ENCODE results near the gene HBZ. TPM values are rescaled to one million over a fixed set of nuclear protein-coding genes. Genes with fewer than 3 reads are reported as not detected.
"Not testable (repeated sequence)": the region's sequence is repeated elsewhere in the genome, so short reads cannot be mapped to it uniquely, and the experiment has no call there.

Gene HBZ
- total RNA-seq, 1 donor from 2014 or later, result not detected

GRCh38 chr16:154217-155030 lies 2.0 kb downstream of the HBZ start:
- no peak overlapping the region for H3K27ac ChIP-seq
- no peaks in the 10 kb centered on the region for H3K36me3 ChIP-seq
- no peak for DNase-seq (ENCODE audit: extremely low spot score in 2 of 2)
- peak overlapping the region; percentile 48 to 69 for H3K4me3 ChIP-seq
- TF ChIP-seq POLR2AphosphoS5 (IDR thresholded peaks at IDR 0.05; ENCODE audit: insufficient read depth in 1 of 2, low read depth in 1 of 2) (peak in 1 of 2 donors; percentile 26), POLR2A (IDR thresholded peaks at IDR 0.05) (no peak)
- TF ChIP-seq, protein P1, sequence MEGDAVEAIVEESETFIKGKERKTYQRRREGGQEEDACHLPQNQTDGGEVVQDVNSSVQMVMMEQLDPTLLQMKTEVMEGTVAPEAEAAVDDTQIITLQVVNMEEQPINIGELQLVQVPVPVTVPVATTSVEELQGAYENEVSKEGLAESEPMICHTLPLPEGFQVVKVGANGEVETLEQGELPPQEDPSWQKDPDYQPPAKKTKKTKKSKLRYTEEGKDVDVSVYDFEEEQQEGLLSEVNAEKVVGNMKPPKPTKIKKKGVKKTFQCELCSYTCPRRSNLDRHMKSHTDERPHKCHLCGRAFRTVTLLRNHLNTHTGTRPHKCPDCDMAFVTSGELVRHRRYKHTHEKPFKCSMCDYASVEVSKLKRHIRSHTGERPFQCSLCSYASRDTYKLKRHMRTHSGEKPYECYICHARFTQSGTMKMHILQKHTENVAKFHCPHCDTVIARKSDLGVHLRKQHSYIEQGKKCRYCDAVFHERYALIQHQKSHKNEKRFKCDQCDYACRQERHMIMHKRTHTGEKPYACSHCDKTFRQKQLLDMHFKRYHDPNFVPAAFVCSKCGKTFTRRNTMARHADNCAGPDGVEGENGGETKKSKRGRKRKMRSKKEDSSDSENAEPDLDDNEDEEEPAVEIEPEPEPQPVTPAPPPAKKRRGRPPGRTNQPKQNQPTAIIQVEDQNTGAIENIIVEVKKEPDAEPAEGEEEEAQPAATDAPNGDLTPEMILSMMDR (IDR thresholded peaks at IDR 0.05), result no peak
- peaks cover 9% of the 10 kb centered on the region for H3K4me1 ChIP-seq
- intact Hi-C loops (cut with DNase I), result no loop called here
- H3K27me3 ChIP-seq, result no peaks in the 10 kb centered on the region
- H3K9me3 ChIP-seq, result no peaks in the 10 kb centered on the region

DNA sequence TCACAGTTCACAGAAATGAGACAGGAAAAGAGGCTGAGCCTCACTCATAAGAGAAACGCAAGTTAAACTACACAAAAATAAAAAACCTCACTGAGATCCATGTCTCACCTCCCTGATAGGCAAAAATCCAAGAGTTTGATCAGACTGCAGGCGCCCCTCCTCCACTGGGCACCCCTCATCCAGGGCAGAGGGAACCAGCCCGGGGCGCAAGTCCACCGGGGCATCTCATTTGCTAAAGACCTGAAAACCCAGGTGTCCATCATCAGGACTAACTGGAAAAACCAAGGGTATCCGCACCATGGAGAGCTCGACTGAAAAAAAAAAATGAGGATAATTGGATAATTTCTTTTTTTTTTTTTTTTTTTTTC lies 2.6 kb downstream of the HBZ start:
- TF ChIP-seq, protein P1 (IDR thresholded peaks at IDR 0.05), result no peak
- no peak for TF ChIP-seq POLR2AphosphoS5 (IDR thresholded peaks at IDR 0.05; ENCODE audit: insufficient read depth in 1 of 2, low read depth in 1 of 2)
- TF ChIP-seq POLR2A (IDR thresholded peaks at IDR 0.05), result no peak
- H3K27ac ChIP-seq, result no peak overlapping the region
- H3K4me3 ChIP-seq, result no peak overlapping the region
- peaks cover 9% of the 10 kb centered on the region for H3K4me1 ChIP-seq
- no peaks in the 10 kb centered on the region for H3K9me3 ChIP-seq
- intact Hi-C loops (cut with DNase I), result no loop called here
- DNase-seq (ENCODE audit: extremely low spot score in 2 of 2), result no peak
- no peaks in the 10 kb centered on the region for H3K36me3 ChIP-seq
- H3K27me3 ChIP-seq, result no peaks in the 10 kb centered on the region

DNA sequence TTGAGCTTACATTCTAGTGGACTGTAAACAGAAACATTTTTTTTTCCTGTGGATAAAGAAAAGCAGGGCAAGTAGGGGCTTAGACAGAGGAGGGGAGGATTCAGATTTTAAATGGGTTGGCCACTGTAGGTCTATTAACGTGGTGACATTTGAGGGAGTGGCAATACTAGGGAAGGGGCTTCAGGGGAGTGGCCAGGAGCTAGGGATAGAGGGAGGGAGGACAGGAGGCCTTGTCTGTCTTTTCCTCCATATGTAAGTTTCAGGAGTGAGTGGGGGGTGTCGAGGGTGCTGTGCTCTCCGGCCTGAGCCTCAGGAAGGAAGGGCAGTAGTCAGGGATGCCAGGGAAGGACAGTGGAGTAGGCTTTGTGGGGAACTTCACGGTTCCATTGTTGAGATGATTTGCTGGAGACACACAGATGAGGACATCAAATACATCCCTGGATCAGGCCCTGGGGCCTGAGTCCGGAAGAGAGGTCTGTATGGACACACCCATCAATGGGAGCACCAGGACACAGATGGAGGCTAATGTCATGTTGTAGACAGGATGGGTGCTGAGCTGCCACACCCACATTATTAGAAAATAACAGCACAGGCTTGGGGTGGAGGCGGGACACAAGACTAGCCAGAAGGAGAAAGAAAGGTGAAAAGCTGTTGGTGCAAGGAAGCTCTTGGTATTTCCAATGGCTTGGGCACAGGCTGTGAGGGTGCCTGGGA lies 6.8 kb downstream of the HBZ start:
- intact Hi-C loops (cut with DNase I), result no loop called here
- Histone ChIP-seq H3K36me3 (no peaks in the 10 kb centered on the region), H3K4me3 (no peak overlapping the region), H3K4me1 (peaks cover 7% of the 10 kb centered on the region), H3K27ac (no peak overlapping the region), H3K27me3 (no peaks in the 10 kb centered on the region), H3K9me3 (no peaks in the 10 kb centered on the region)
- TF ChIP-seq POLR2AphosphoS5 (IDR thresholded peaks at IDR 0.05; ENCODE audit: insufficient read depth in 1 of 2, low read depth in 1 of 2) (no peak), POLR2A (IDR thresholded peaks at IDR 0.05) (no peak)
- TF ChIP-seq, protein P1 (IDR thresholded peaks at IDR 0.05), result no peak
- no peak for DNase-seq (ENCODE audit: extremely low spot score in 2 of 2)

- H3K27me3 ChIP-seq, H3K36me3 ChIP-seq: not testable (repeated sequence)
Measured at GRCh38 chr16:160242-160641, 7.8 kb downstream of the HBZ start.

GRCh38 chr16:160691-161190 lies 8.3 kb downstream of the HBZ start:
- intact Hi-C loops (cut with DNase I), result no loop called here
- no peaks in the 10 kb centered on the region for H3K36me3 ChIP-seq
- DNase-seq (ENCODE audit: extremely low spot score in 2 of 2), result no peak
- H3K27ac ChIP-seq, result no peak overlapping the region
- no peak overlapping the region for H3K4me3 ChIP-seq
- H3K4me1 ChIP-seq, result peaks cover 8% of the 10 kb centered on the region
- no peaks in the 10 kb centered on the region for H3K27me3 ChIP-seq
- H3K9me3 ChIP-seq, result no peaks in the 10 kb centered on the region
- TF ChIP-seq, protein P1 (IDR thresholded peaks at IDR 0.05), result no peak
- TF ChIP-seq POLR2A (IDR thresholded peaks at IDR 0.05), result no peak
- no peak for TF ChIP-seq POLR2AphosphoS5 (IDR thresholded peaks at IDR 0.05; ENCODE audit: insufficient read depth in 1 of 2, low read depth in 1 of 2)

More at GRCh38 chr16:160242-160641, 7.8 kb downstream of the HBZ start:
- H3K9me3 ChIP-seq; DNase-seq (ENCODE audit: extremely low spot score in 2 of 2); H3K4me1 ChIP-seq; intact Hi-C loops (cut with DNase I); H3K27ac ChIP-seq; H3K4me3 ChIP-seq: not testable (repeated sequence)
